ENCODE data around the gene TCEANC.

Gene TCEANC

DNA sequence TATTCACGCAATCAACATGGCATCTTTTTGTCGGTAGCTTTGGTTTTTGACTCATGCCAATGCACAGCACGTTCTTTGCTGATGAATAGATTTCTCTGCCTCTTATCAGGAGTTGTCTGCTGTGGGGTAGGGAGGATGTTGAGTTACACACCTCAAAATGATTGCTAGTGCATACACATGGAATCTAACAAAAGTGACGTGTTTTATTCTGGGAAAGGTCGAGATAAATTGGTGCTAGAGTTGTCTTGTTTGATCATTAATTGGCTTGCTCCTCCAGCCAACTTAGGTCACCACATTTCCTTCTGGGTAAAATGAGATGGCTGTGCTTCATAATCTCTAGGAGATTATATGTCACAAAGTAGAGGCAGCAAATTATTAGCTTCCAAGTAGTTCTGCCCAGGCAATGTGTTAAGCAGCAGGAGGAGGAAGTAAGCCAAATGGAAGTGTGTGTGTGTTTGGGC lies 39.9 kb downstream of the TCEANC start:
- DNase-seq (ENCODE audit: low read depth in 3 of 3): no peak

GRCh38 chrX:13693341-13693961 lies 40.5 kb downstream of the TCEANC start:
- DNase-seq (ENCODE audit: low read depth in 3 of 3): no peak

GRCh38 chrX:13694359-13694758 lies 41.4 kb downstream of the TCEANC start:
- no peak for DNase-seq (ENCODE audit: low read depth in 3 of 3)

DNA sequence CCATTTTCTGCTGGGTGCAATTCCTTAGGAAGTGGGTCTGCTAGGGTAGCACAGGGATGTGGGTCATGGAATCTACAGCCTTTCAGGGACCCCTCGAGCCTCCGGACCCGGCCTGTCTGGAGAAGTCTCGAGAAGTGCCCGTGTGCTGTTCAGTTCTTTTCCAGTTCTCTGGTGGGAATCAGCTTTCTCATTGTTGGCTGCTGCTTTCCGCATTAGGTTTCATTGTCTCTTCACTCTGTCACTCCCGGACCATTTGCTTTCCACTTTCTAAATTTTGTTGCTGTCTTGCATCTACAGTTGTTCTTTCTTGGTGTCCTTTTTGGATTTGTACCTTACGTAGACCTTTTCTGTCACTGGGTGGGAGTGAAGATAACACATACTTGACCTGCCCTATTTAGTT lies 42.0 kb downstream of the TCEANC start:
- DNase-seq (ENCODE audit: low read depth in 3 of 3): no peak

- DNase-seq (ENCODE audit: low read depth in 3 of 3): no peak
Measured at GRCh38 chrX:13695601-13696115, 42.7 kb downstream of the TCEANC start.

DNA sequence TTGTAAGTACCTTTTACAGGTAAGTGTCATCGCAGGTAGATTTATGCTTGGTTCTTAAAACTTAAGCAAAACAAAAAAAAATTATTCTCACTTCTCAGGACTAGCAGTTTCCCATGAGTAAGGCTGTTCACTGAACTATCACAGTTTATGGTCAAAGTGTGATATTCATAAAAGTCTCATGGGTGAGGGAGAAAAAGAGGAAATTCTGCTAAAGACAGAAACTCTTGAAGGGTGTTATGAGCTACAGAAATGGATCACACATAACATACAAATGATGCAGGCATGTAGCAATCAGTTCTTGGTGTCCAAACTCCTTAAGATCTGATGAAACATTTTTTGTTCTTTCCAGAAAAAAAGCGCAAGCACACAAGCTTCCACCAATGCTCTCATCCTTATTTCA lies 44.5 kb downstream of the TCEANC start:
- no peak for DNase-seq (ENCODE audit: low read depth in 3 of 3)

GRCh38 chrX:13697976-13698375 lies 45.0 kb downstream of the TCEANC start:
- DNase-seq (ENCODE audit: low read depth in 3 of 3): no peak

DNA sequence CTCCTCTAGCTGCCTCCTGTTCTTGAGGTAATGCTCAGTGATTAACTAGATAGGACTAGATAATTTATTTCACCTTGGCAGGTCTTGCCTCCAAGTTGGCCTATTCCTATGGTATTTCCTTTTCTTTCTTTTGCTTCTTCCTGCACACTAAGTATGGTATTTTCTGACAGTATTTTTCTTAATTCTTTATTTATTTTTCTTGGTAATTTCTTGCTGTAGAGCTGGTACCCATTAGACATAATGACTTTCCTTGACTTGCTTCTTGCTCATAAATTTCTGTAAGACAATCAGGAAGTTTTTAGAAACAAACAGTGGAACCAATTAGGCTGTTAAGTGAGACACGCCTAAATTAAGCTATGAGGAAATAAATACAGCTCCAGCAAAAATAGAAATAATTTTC lies 45.5 kb downstream of the TCEANC start:
- no peak for DNase-seq (ENCODE audit: low read depth in 3 of 3)

- DNase-seq (ENCODE audit: low read depth in 3 of 3): no peak
Measured at GRCh38 chrX:13699183-13699826, 46.4 kb downstream of the TCEANC start.

GRCh38 chrX:13700380-13700779 lies 47.4 kb downstream of the TCEANC start:
- no peak for DNase-seq (ENCODE audit: low read depth in 3 of 3)

GRCh38 chrX:13702111-13702789 lies 49.3 kb downstream of the TCEANC start:
- no peak for DNase-seq (ENCODE audit: low read depth in 3 of 3)

- no peak for DNase-seq (ENCODE audit: low read depth in 3 of 3)
Measured at GRCh38 chrX:13703135-13703534, 50.2 kb downstream of the TCEANC start.

DNA sequence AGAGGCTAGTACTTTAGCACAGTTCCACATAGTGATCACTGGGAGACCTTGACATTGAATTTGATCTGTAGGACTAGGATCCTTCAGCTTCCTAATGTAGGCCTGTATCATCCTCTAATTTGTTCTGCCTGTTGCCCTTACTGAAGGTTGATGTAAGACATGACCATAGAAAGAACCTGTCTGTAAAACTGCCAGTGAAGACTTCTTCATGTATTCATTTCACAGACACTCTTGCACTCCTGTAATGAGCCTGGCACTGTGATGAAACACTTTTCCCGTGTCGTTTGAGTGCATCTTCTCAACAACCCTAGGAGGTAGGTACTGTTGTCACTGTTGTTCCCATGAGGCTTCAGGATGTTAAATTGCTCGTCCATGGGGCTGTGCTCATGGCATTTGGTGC lies 50.6 kb downstream of the TCEANC start:
- DNase-seq (ENCODE audit: low read depth in 3 of 3): no peak

DNA sequence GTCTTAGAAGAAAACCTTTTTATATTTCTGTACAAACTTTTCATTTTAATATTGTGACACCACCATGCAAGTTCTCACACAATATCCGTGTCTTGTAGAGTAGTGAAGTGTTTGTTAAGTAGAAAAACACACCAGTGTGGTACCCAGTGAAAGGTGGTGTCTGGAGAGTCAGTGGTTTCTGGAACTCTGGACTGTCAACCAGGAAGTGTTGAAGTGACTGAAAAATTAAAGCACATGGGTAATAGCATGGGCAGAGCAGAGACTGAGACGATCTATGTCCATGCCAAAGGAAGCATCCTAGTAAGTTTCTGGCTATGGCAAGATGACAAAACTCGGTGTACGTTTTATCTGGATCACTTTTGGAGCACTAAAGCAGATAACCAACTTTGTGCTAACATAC lies 58.2 kb downstream of the TCEANC start:
- DNase-seq (ENCODE audit: low read depth in 3 of 3): no peak

Data from stimulated activated CD4-positive, alpha-beta T cell treated with anti-CD3 and anti-CD28 coated beads, TNF-alpha, amount 100 ng/mL, for 48 hours (primary cell).